Stimulated activated CD4-positive, alpha-beta T cell treated with anti-CD3 and anti-CD28 coated beads, Interleukin-12 subunit alpha, Interleukin-12 subunit beta, amount 100 ng/mL, for 4 hours (primary cell): ENCODE measurements around the gene PLCG1.

Experiments
- DNase-seq: peaks from one replicate; pipeline ENCODE4 v3.0.0-alpha.2; 2020

The PLCG1 gene

GRCh38 chr20:41219824-41220223 lies 82.5 kb downstream of the PLCG1 start:
- no peak for DNase-seq

DNA sequence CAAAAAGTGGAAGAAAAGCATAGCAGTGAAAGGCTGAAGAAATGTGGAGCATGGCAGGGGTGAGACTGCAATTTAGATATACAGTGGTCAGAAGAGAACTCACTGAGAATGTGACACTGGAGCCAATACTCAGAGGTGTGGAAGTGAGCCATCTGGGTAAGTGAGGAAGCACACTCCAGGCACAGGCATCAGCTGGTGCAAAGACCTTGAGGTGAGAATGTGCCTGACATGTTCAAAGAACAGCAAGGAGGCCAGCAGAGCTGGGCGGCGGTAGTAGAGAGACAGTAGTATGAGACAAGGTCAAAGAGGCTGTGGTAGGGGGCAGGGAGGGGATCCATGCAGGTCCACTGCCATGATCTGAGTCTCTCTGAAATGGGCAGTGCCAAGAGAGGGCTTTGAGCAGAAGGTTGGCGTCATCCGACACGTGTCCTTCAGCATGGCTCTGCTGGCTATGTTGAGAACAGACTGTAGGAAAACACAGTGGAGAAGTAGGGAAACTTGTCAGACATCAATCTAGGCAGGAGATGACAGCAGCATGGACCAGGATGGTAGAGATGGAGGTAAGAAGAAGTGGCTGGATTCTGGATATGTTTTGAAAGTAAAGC lies 84.4 kb downstream of the PLCG1 start:
- no peak for DNase-seq

DNA sequence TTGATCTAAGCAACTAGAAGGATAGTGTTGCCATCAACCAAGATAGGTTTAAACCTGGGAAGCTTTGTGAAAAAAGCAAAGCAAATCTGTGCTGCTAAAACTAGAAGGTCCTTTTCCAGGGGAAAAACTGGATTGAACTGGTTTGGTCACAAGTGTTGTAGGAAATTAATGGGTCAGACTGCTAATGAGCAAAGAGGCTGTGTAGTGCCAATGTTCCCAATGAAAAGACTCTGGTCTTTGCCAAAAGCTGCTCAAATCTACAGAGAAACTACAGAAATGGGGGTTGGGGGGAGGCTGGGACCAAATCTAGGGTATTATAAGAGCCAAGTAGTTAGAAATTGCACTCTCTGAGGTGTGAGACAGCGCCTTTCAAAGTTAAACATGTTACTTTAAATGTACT lies 85.0 kb downstream of the PLCG1 start:
- no peak for DNase-seq

- no peak for DNase-seq
These were observed 85.4 kb downstream of the PLCG1 start for GRCh38 chr20:41222703-41223102.

GRCh38 chr20:41223112-41223511 lies 85.8 kb downstream of the PLCG1 start:
- no peak for DNase-seq

- no peak for DNase-seq
These were observed 86.9 kb downstream of the PLCG1 start for GRCh38 chr20:41224281-41224680.

DNA sequence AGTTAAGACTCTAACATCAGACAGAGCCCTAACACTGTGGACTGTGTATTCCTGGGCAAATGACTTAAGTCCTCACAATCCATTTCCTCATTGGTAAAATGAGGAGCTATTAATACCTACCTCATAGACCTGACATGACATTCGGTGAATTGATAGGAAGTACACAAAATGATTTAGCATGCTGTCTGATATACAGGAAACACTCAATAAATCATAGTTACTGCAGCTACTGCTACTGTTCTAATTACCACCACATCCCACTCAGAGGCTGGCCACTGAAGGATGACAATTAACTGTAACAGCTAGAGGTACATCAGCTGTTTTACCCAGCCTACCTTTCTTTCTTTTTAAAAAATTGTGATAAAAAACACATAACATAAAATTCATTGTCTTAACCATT lies 87.7 kb downstream of the PLCG1 start:
- no peak for DNase-seq

GRCh38 chr20:41226426-41226825 lies 89.1 kb downstream of the PLCG1 start:
- no peak for DNase-seq
